HepG2 (cell line): ENCODE results near the gene PTPRD. TPM values are rescaled to one million over a fixed set of nuclear protein-coding genes. Genes with fewer than 3 reads are reported as not detected.

Experiments
- CEBPB ChIP-seq: IDR thresholded peaks from 2 replicates; pipeline ENCODE4 v1.6.1; 2011; ENCODE audit warnings: low read depth, low read length, improper control_type of control experiment, borderline replicate concordance
- GFI1 ChIP-seq: sonication (generic); formaldehyde crosslinking; IDR thresholded peaks from 2 replicates; pipeline ENCODE4 v1.5.0; 2020; ENCODE audit warnings: missing genetic modification reagents, mild to moderate bottlenecking, borderline replicate concordance
- GRHL1 ChIP-seq: sonication (generic); formaldehyde crosslinking; conservative IDR thresholded peaks from 2 replicates; pipeline ENCODE4 v1.8.0; 2022; ENCODE audit warnings: missing genetic modification reagents
- HDAC1 ChIP-seq: sonication (generic); formaldehyde crosslinking; IDR thresholded peaks from 2 replicates; pipeline ENCODE4 v1.5.1; 2020; ENCODE audit warnings: mild to moderate bottlenecking, missing genetic modification reagents
- KDM6A ChIP-seq: IDR thresholded peaks from 2 replicates; pipeline ENCODE4 v1.6.1; 2016; ENCODE audit warnings: low read depth
- PTBP1 ChIP-seq: fragments of 200-400 bp; formaldehyde crosslinking; IDR thresholded peaks from 2 replicates; pipeline ENCODE4 v1.6.1; 2018; ENCODE audit warnings: low read length, low read depth; ENCODE audit not compliant: poor library complexity, severe bottlenecking
- TFDP2 ChIP-seq: sonication (generic); formaldehyde crosslinking; IDR thresholded peaks from 2 replicates; pipeline ENCODE4 v1.4.0; 2020; ENCODE audit warnings: missing genetic modification reagents
- ZBTB25 ChIP-seq: IDR thresholded peaks from 2 replicates; pipeline ENCODE4 v1.6.1; 2018; ENCODE audit warnings: missing genetic modification reagents
- ZNF275 ChIP-seq: sonication (generic); formaldehyde crosslinking; IDR thresholded peaks from 2 replicates; pipeline ENCODE4 v1.8.0; 2022; ENCODE audit warnings: missing genetic modification reagents, mild to moderate bottlenecking, inconsistent platforms, borderline replicate concordance
- ZNF317 ChIP-seq: sonication (generic); formaldehyde crosslinking; IDR thresholded peaks from 2 replicates; pipeline ENCODE4 v1.5.0; 2020; ENCODE audit warnings: mild to moderate bottlenecking, missing genetic modification reagents
- ZNF362 ChIP-seq: sonication (generic); formaldehyde crosslinking; IDR thresholded peaks from 2 replicates; pipeline ENCODE4 v1.4.0; 2020; ENCODE audit warnings: missing genetic modification reagents, mild to moderate bottlenecking, borderline replicate concordance
- ZNF496 ChIP-seq: sonication (generic); formaldehyde crosslinking; IDR thresholded peaks from 2 replicates; pipeline ENCODE4 v1.8.1; 2023; ENCODE audit warnings: mild to moderate bottlenecking, moderate library complexity, missing genetic modification reagents; ENCODE audit not compliant: insufficient replicate concordance
- ZNF678 ChIP-seq: sonication (generic); formaldehyde crosslinking; IDR thresholded peaks from 2 replicates; pipeline ENCODE4 v1.4.0; 2020; ENCODE audit warnings: mild to moderate bottlenecking, missing genetic modification reagents
- ZNF709 ChIP-seq: sonication (generic); formaldehyde crosslinking; IDR thresholded peaks from 2 replicates; pipeline ENCODE4 v1.5.0; 2020; ENCODE audit warnings: mild to moderate bottlenecking, missing genetic modification reagents
- ZNF782 ChIP-seq: sonication (generic); formaldehyde crosslinking; IDR thresholded peaks from 2 replicates; pipeline ENCODE4 v1.4.0; 2020; ENCODE audit warnings: missing genetic modification reagents, mild to moderate bottlenecking, borderline replicate concordance
- ZSCAN9 ChIP-seq: IDR thresholded peaks from 2 replicates; pipeline ENCODE4 v1.6.1; 2016; ENCODE audit warnings: borderline replicate concordance
- polyA plus RNA-seq, 8 experiments: library from polyadenylated mRNA; depleted of rRNA in 3 of 8; stranded (reverse) in 7 of 8; unstranded in 1 of 8; fragments of >200 nt; fragmentation: Illumina TruSeq in 4 of 8; extraction: Trizol in 4 of 8; gene quantifications; 2 replicates each; pipeline versions ENCODE4 v1.2.1 to v1.2.3, GENCODE V29; 2011 to 2016; ENCODE audit warnings: low read depth in 4 of 8, missing spikeins in 1 of 8, mixed read lengths in 1 of 8; ENCODE audit not compliant: insufficient read depth in 1 of 8
- total RNA-seq, 5 experiments: library from RNA; depleted of rRNA; stranded (reverse); fragments of >200 nt; fragmentation: Illumina TruSeq; extraction: Trizol; gene quantifications; 2 replicates each; pipeline ENCODE4 v1.2.3, GENCODE V29; 2016; ENCODE audit warnings: low read depth in 1 of 5
- TF ChIP-seq, protein P1 (sequence below): sonication (generic); formaldehyde crosslinking; IDR thresholded peaks from 2 replicates; pipeline ENCODE4 v1.5.1; 2020; ENCODE audit warnings: mild to moderate bottlenecking, missing genetic modification reagents
- TF ChIP-seq, protein P2 (sequence below): sonication (generic); formaldehyde crosslinking; IDR thresholded peaks from 2 replicates; pipeline ENCODE4 v1.4.0; 2020; ENCODE audit warnings: missing genetic modification reagents

The PTPRD gene
- total and polyA plus RNA-seq, 2 of the 13 experiments (the other 11 are each of a cell fraction or from before 2014, with no cell fraction given) = 0.05 TPM; not detected in 1

DNA sequence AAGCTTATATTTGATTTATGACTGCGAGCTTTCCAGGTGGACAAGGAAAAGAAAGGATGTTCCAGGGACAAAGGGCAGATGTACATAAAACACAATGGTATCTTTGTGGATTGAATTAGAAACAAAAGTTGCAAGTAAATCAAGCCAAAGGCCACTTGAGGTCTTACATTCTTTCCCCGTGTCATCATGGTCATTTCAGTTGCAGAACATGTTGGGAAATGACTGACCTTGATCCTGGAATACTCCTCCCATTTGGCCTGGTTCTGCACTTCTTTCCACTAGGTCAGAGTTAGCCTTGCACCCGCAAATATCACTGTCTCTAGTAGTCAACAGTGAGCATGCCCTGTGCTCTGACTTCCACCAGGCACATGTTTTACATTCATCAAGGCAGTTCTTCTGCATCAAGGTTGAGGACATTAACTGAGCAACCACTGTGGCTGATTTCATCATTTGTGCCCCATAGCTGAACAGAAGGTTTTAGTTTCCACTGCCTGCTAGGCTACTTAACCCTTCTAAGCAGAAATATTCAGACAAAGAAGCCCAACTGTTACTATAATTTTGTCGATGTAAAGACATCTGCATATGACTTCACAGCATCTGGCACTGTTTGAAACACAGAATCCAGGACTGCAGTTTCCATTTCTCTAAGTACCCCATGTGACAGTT is 1651.5 kb downstream of the PTPRD start (continued):
- peak; percentile 44 for TF ChIP-seq KDM6A (CRISPR knock-in tag)
- peak; percentile 48; the same call in 1 of the 2 replicates for TF ChIP-seq ZNF317 (CRISPR knock-in tag)
- TF ChIP-seq, protein P1, sequence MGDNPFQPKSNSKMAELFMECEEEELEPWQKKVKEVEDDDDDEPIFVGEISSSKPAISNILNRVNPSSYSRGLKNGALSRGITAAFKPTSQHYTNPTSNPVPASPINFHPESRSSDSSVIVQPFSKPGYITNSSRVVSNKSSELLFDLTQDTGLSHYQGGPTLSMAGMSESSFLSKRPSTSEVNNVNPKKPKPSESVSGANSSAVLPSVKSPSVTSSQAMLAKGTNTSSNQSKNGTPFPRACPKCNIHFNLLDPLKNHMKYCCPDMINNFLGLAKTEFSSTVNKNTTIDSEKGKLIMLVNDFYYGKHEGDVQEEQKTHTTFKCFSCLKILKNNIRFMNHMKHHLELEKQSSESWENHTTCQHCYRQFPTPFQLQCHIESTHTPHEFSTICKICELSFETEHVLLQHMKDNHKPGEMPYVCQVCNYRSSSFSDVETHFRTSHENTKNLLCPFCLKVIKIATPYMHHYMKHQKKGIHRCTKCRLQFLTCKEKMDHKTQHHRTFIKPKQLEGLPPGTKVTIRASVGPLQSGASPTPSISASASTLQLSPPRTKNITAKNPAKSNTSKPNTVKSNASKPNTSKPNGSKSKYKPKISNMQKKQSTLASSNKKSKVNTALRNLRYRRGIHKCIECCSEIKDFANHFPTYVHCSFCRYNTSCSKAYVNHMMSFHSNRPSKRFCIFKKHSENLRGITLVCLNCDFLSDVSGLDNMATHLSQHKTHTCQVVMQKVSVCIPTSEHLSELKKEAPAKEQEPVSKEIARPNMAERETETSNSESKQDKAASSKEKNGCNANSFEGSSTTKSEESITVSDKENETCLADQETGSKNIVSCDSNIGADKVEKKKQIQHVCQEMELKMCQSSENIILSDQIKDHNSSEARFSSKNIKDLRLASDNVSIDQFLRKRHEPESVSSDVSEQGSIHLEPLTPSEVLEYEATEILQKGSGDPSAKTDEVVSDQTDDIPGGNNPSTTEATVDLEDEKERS (CRISPR knock-in tag) = 0 out of 2 replicates have a peak, but pooled peaks have one; percentile 23
- TF ChIP-seq ZNF496 (CRISPR knock-in tag) = no peak
- 0 out of 2 replicates have a peak, but pooled peaks have one; percentile 19 for TF ChIP-seq ZNF362 (CRISPR knock-in tag)
- no peak for TF ChIP-seq ZNF782 (CRISPR knock-in tag)
- TF ChIP-seq ZBTB25 (CRISPR knock-in tag) = peak; percentile 51; the same call in 1 of the 2 replicates
- TF ChIP-seq ZNF709 (CRISPR knock-in tag) = 0 out of 2 replicates have a peak, but pooled peaks have one; percentile 59
- TF ChIP-seq PTBP1 = no peak
- no peak for TF ChIP-seq ZNF275
- peak; percentile 94 for TF ChIP-seq CEBPB
- no peak for TF ChIP-seq ZSCAN9
- TF ChIP-seq, protein P2, sequence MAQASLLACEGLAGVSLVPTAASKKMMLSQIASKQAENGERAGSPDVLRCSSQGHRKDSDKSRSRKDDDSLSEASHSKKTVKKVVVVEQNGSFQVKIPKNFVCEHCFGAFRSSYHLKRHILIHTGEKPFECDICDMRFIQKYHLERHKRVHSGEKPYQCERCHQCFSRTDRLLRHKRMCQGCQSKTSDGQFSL (CRISPR knock-in tag) = no peak
- peak; percentile 37; the same call in 1 of the 2 replicates for TF ChIP-seq TFDP2 (CRISPR knock-in tag)
- TF ChIP-seq GFI1 = 0 out of 2 replicates have a peak, but pooled peaks have one; percentile 18
- no peak for TF ChIP-seq ZNF678
- TF ChIP-seq GRHL1 (CRISPR knock-in tag) = no peak
- TF ChIP-seq HDAC1 = 0 out of 2 replicates have a peak, but pooled peaks have one; percentile 55
